ENCODE data around the gene SLC25A44. TPM values are rescaled to one million over a fixed set of nuclear protein-coding genes. Genes with fewer than 3 reads are reported as not detected.

The SLC25A44 gene
- total RNA-seq, 1 donor from 2014 or later, result 20.4 TPM

- H3K36me3 Mint-ChIP-seq (ENCODE audit: insufficient read depth), result peaks cover 13% of the 10 kb centered on the region
- H3K27me3 Mint-ChIP-seq, result no peaks in the 10 kb centered on the region
- no peak for TF ChIP-seq CTCF (IDR thresholded peaks at IDR 0.05; ENCODE audit: unreplicated experiment)
- H3K4me3 Mint-ChIP-seq (ENCODE audit: low read depth), result no peak overlapping the region
- peak overlapping the region; percentile 36 for H3K27ac Mint-ChIP-seq
- H3K4me1 Mint-ChIP-seq (ENCODE audit: low read depth), result peaks cover 7% of the 10 kb centered on the region
- H3K9me3 Mint-ChIP-seq (ENCODE audit: low read depth), result no peaks in the 10 kb centered on the region
- no peak for DNase-seq (ENCODE audit: low spot score, unreplicated experiment)
These were observed 24.0 kb downstream of the SLC25A44 start for GRCh38 chr1:156217871-156218270.

GRCh38 chr1:156220226-156220625 is 26.3 kb downstream of the SLC25A44 start:
- peaks cover 19% of the 10 kb centered on the region for H3K36me3 Mint-ChIP-seq (ENCODE audit: insufficient read depth)

GRCh38 chr1:156221986-156222692 is 28.2 kb downstream of the SLC25A44 start:
- Mint-ChIP-seq H3K36me3 (ENCODE audit: insufficient read depth) (peaks cover 25% of the 10 kb centered on the region), H3K4me3 (ENCODE audit: low read depth) (no peak overlapping the region)

More at GRCh38 chr1:156220226-156220625, 26.3 kb downstream of the SLC25A44 start:
- Mint-ChIP-seq H3K27me3 (no peaks in the 10 kb centered on the region), H3K9me3 (ENCODE audit: low read depth) (no peaks in the 10 kb centered on the region), H3K27ac (no peak overlapping the region), H3K4me3 (ENCODE audit: low read depth) (no peak overlapping the region), H3K4me1 (ENCODE audit: low read depth) (no peaks in the 10 kb centered on the region)
- TF ChIP-seq CTCF (IDR thresholded peaks at IDR 0.05; ENCODE audit: unreplicated experiment), result no peak
- DNase-seq (ENCODE audit: low spot score, unreplicated experiment), result no peak

GRCh38 chr1:156225677-156226014 is 31.7 kb downstream of the SLC25A44 start:
- no peaks in the 10 kb centered on the region for H3K27me3 Mint-ChIP-seq
- H3K27ac Mint-ChIP-seq, result peak overlapping the region; percentile 0
- no peak for TF ChIP-seq CTCF (IDR thresholded peaks at IDR 0.05; ENCODE audit: unreplicated experiment)
- H3K4me3 Mint-ChIP-seq (ENCODE audit: low read depth), result no peak overlapping the region
- H3K9me3 Mint-ChIP-seq (ENCODE audit: low read depth), result no peaks in the 10 kb centered on the region
- H3K4me1 Mint-ChIP-seq (ENCODE audit: low read depth), result peaks cover 3% of the 10 kb centered on the region
- peaks cover 27% of the 10 kb centered on the region for H3K36me3 Mint-ChIP-seq (ENCODE audit: insufficient read depth)
- DNase-seq (ENCODE audit: low spot score, unreplicated experiment), result no peak

More at GRCh38 chr1:156221986-156222692, 28.2 kb downstream of the SLC25A44 start:
- no peaks in the 10 kb centered on the region for H3K9me3 Mint-ChIP-seq (ENCODE audit: low read depth)
- H3K27ac Mint-ChIP-seq, result no peak overlapping the region
- no peak for TF ChIP-seq CTCF (IDR thresholded peaks at IDR 0.05; ENCODE audit: unreplicated experiment)
- DNase-seq (ENCODE audit: low spot score, unreplicated experiment), result no peak
- H3K27me3 Mint-ChIP-seq, result no peaks in the 10 kb centered on the region
- H3K4me1 Mint-ChIP-seq (ENCODE audit: low read depth), result peaks cover 3% of the 10 kb centered on the region

GRCh38 chr1:156226116-156226538 is 32.2 kb downstream of the SLC25A44 start:
- Mint-ChIP-seq H3K4me1 (ENCODE audit: low read depth) (peaks cover 3% of the 10 kb centered on the region), H3K27me3 (no peaks in the 10 kb centered on the region), H3K36me3 (ENCODE audit: insufficient read depth) (peaks cover 26% of the 10 kb centered on the region), H3K4me3 (ENCODE audit: low read depth) (no peak overlapping the region), H3K27ac (no peak overlapping the region), H3K9me3 (ENCODE audit: low read depth) (no peaks in the 10 kb centered on the region)
- DNase-seq (ENCODE audit: low spot score, unreplicated experiment), result no peak
- no peak for TF ChIP-seq CTCF (IDR thresholded peaks at IDR 0.05; ENCODE audit: unreplicated experiment)

All from progenitor cell of endocrine pancreas (in vitro differentiated cells).